Measurements from ENCODE around the gene SFRP5.

SFRP5 gene

GRCh38 chr10:97791824-97792721 lies 20.3 kb upstream of the SFRP5 start:
- H3K36me3 ChIP-seq = no peaks in the 10 kb centered on the region
- TF ChIP-seq CTCF (IDR thresholded peaks at IDR 0.05; ENCODE audit: low read depth, low read length) = peak; percentile 95
- no peak overlapping the region for H3K27ac ChIP-seq
- H3K4me3 ChIP-seq (ENCODE audit: low read depth, low read length) = no peak overlapping the region
- no peaks in the 10 kb centered on the region for H3K27me3 ChIP-seq (ENCODE audit: insufficient read depth, low read depth, severe bottlenecking)
- H3K9me3 ChIP-seq (ENCODE audit: severe bottlenecking) = no peaks in the 10 kb centered on the region
- peak; percentile 82 for DNase-seq

GRCh38 chr10:97789770-97790397 lies 18.1 kb upstream of the SFRP5 start:
- Histone ChIP-seq H3K27ac (no peak overlapping the region), H3K4me3 (ENCODE audit: low read depth, low read length) (no peak overlapping the region), H3K9me3 (ENCODE audit: severe bottlenecking) (no peaks in the 10 kb centered on the region), H3K36me3 (no peaks in the 10 kb centered on the region), H3K27me3 (ENCODE audit: insufficient read depth, low read depth, severe bottlenecking) (no peaks in the 10 kb centered on the region)
- TF ChIP-seq CTCF (IDR thresholded peaks at IDR 0.05; ENCODE audit: low read depth, low read length) = no peak
- DNase-seq = no peak

DNA sequence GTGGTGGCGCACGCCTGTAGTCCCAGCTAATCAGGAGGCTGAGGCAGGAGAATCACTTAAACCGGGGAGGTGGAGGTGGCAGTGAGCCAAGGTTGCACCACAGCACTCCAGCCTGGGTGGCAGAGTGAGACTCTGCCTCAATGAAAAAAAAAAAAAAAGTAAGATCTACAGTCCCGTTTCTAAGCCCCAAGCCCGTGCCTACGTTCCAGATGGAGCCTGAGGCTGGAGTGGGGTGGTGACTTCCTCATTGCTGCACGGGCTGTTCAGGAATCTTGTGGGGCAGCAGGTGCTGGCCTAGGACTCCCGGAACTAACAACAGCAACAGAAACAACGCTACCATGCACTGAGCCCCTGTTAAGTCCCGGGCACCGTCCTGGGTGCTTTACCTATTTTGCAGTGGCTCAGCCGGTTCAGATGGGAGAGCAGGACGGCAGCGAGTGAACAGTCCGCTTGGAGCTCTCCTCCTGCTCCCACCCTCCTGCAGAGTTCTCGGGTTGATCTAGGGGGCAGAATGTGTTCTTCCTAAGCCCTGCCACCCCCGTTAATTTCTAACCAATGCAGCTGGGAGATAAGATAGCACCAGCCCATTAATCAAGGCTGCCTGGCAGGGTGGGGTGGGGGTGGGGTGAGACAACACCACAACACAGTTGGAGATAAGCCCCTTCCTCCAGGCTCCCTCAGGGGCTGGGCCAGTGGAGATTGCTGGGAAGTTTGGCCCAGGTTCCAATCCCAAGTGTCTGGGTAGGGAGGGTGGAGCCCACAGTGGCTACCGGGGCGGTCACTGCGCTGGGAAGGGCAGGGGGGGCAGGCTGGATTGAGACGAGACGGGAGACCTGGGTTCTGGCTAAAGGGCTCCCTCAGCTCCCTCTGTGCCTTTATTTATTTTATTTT lies 17.0 kb upstream of the SFRP5 start:
- TF ChIP-seq CTCF (IDR thresholded peaks at IDR 0.05; ENCODE audit: low read depth, low read length) = no peak
- Histone ChIP-seq H3K36me3 (no peaks in the 10 kb centered on the region), H3K9me3 (ENCODE audit: severe bottlenecking) (no peaks in the 10 kb centered on the region), H3K27me3 (ENCODE audit: insufficient read depth, low read depth, severe bottlenecking) (no peaks in the 10 kb centered on the region), H3K27ac (no peak overlapping the region), H3K4me3 (ENCODE audit: low read depth, low read length) (peak overlapping the region; percentile 20)
- DNase-seq = peak; percentile 75

DNA sequence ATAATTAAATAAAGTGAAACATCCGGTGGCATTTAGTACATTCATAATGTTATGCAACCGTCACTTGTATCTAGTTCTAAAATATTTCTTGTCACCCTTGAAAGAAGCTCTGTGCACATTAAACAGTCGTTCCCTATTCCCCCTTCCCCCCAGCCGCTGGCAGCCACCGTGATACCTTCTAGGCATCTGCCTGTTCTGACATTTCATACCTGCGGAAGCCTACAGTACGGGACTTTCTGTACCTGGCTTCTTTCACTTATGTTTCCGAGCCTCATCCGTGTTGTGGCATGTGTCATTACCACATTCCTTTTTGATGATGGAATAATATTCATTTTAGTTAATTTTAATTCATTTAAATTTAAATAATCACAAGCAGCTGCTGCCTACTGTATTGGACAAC lies 13.9 kb upstream of the SFRP5 start:
- TF ChIP-seq CTCF (IDR thresholded peaks at IDR 0.05; ENCODE audit: low read depth, low read length) = no peak
- Histone ChIP-seq H3K27ac (no peak overlapping the region), H3K4me3 (ENCODE audit: low read depth, low read length) (no peak overlapping the region), H3K9me3 (ENCODE audit: severe bottlenecking) (no peaks in the 10 kb centered on the region), H3K36me3 (no peaks in the 10 kb centered on the region), H3K27me3 (ENCODE audit: insufficient read depth, low read depth, severe bottlenecking) (no peaks in the 10 kb centered on the region)
- no peak for DNase-seq

GRCh38 chr10:97785231-97785630 lies 13.4 kb upstream of the SFRP5 start:
- Histone ChIP-seq H3K27ac (no peak overlapping the region), H3K27me3 (ENCODE audit: insufficient read depth, low read depth, severe bottlenecking) (no peaks in the 10 kb centered on the region), H3K9me3 (ENCODE audit: severe bottlenecking) (no peaks in the 10 kb centered on the region), H3K36me3 (no peaks in the 10 kb centered on the region), H3K4me3 (ENCODE audit: low read depth, low read length) (no peak overlapping the region)
- no peak for TF ChIP-seq CTCF (IDR thresholded peaks at IDR 0.05; ENCODE audit: low read depth, low read length)
- no peak for DNase-seq

Measured in WERI-Rb-1 (cell line).